Muscle of arm (tissue), 12 donors: ENCODE results near the gene PPP1R7. TPM values are rescaled to one million over a fixed set of nuclear protein-coding genes. Genes with fewer than 3 reads are reported as not detected.

Experiments
- DNase-seq: peaks from one replicate; pipeline ENCODE4 v3.0.0-alpha.2; 2013
- polyA plus RNA-seq, 12 donors: library from polyadenylated mRNA; unstranded; fragments of 120-200 nt; gene quantifications; one replicate each; pipeline ENCODE4 v1.2.1, GENCODE V29; 2013; ENCODE audit not compliant: insufficient read length in 12 of 12

The PPP1R7 gene
- polyA plus RNA-seq, 12 donors: 62.1 to 86.9 (median 78.0) TPM; not detected in 1

- DNase-seq: no peak
Observed at GRCh38 chr2:241137276-241138190, 12.7 kb upstream of the PPP1R7 start.

- DNase-seq: no peak
Observed at GRCh38 chr2:241138471-241138870, 11.8 kb upstream of the PPP1R7 start.

GRCh38 chr2:241139531-241140444 lies 10.5 kb upstream of the PPP1R7 start:
- no peak for DNase-seq

GRCh38 chr2:241140445-241140840 lies 9.8 kb upstream of the PPP1R7 start:
- no peak for DNase-seq

GRCh38 chr2:241141214-241141770 lies 9.0 kb upstream of the PPP1R7 start:
- DNase-seq: no peak

GRCh38 chr2:241142063-241142462 lies 8.2 kb upstream of the PPP1R7 start:
- no peak for DNase-seq

GRCh38 chr2:241142593-241142992 lies 7.7 kb upstream of the PPP1R7 start:
- no peak for DNase-seq

- no peak for DNase-seq
Observed at GRCh38 chr2:241146286-241146685, 4.0 kb upstream of the PPP1R7 start.

GRCh38 chr2:241147336-241147735 lies 2.9 kb upstream of the PPP1R7 start:
- DNase-seq: no peak

- DNase-seq: no peak
Observed at GRCh38 chr2:241148239-241148638, 2.0 kb upstream of the PPP1R7 start.

GRCh38 chr2:241148891-241149674 lies 1.2 kb upstream of the PPP1R7 start, which contains the start of gene PASK:
Gene PASK, minus strand, starts transcription at chr2:241149472. Its CDS starts 6,440 bp downstream, at chr2:241143032.
- peak; percentile 91 for DNase-seq

- no peak for DNase-seq
Observed at GRCh38 chr2:241149675-241149924, 667 bp upstream of the PPP1R7 start.

- DNase-seq: peak; percentile 23
Observed at GRCh38 chr2:241150660-241151530, 628 bp downstream of the PPP1R7 start.

GRCh38 chr2:241151934-241152660 lies 1.8 kb downstream of the PPP1R7 start:
- no peak for DNase-seq

GRCh38 chr2:241153616-241154015 lies 3.3 kb downstream of the PPP1R7 start:
- DNase-seq: no peak

GRCh38 chr2:241154915-241155314 lies 4.6 kb downstream of the PPP1R7 start:
- no peak for DNase-seq

- no peak for DNase-seq
Observed at GRCh38 chr2:241155936-241156335, 5.7 kb downstream of the PPP1R7 start.

GRCh38 chr2:241156971-241157441 lies 6.7 kb downstream of the PPP1R7 start:
- DNase-seq: no peak

GRCh38 chr2:241157841-241158545 lies 7.7 kb downstream of the PPP1R7 start:
- DNase-seq: no peak
